Mesenchymal stem cell (in vitro differentiated cells and primary cell): ENCODE measurements around the gene CHORDC1.

Experiments
- DNase-seq: peaks from one replicate; pipeline ENCODE4 v3.0.0-alpha.2; 2013
- H2AFZ ChIP-seq: one replicate; pipeline ENCODE4 v1.6.1; 2013; ENCODE audit warnings: low read depth, mild to moderate bottlenecking, control low read depth, inconsistent platforms, low read length, moderate library complexity
- H2AK5ac ChIP-seq: 2 replicates; pipeline ENCODE4 v1.6.1; 2013; ENCODE audit warnings: low read length, moderate library complexity, mild to moderate bottlenecking, inconsistent platforms; ENCODE audit not compliant: severe bottlenecking
- H2BK120ac ChIP-seq: one replicate; pipeline ENCODE4 v1.6.1; 2013; ENCODE audit warnings: low read depth, mild to moderate bottlenecking, inconsistent platforms, low read length, moderate library complexity
- H2BK12ac ChIP-seq, 2 experiments: one replicate each; pipeline ENCODE4 v1.6.1; 2013; ENCODE audit warnings: inconsistent platforms in 2 of 2, low read length in 2 of 2, mild to moderate bottlenecking in 2 of 2, moderate library complexity in 2 of 2, control low read depth in 1 of 2
- H2BK15ac ChIP-seq: one replicate; pipeline ENCODE4 v1.6.1; 2013; ENCODE audit warnings: mild to moderate bottlenecking, low read depth, inconsistent platforms; ENCODE audit not compliant: poor library complexity, severe bottlenecking
- H2BK5ac ChIP-seq: 2 replicates; pipeline ENCODE4 v1.6.1; 2013; ENCODE audit warnings: low read depth, mild to moderate bottlenecking, low read length, control low read depth, inconsistent platforms; ENCODE audit not compliant: poor library complexity, severe bottlenecking
- H3K14ac ChIP-seq, 2 experiments: one replicate each; pipeline ENCODE4 v1.6.1; 2013; ENCODE audit warnings: inconsistent platforms in 2 of 2, low read length in 2 of 2, control low read depth in 1 of 2, mild to moderate bottlenecking in 1 of 2, moderate library complexity in 1 of 2
- H3K18ac ChIP-seq, 2 experiments: one replicate each; pipeline ENCODE4 v1.6.1; 2013; ENCODE audit warnings: inconsistent platforms in 2 of 2, low read length in 2 of 2, control low read depth in 1 of 2, low read depth in 1 of 2, mild to moderate bottlenecking in 1 of 2
- H3K23ac ChIP-seq, 2 experiments: one replicate each; pipeline ENCODE4 v1.6.1; 2013; ENCODE audit warnings: inconsistent platforms in 2 of 2, low read length in 2 of 2, mild to moderate bottlenecking in 2 of 2, moderate library complexity in 2 of 2, control low read depth in 1 of 2
- H3K27ac ChIP-seq: 2 replicates; pipeline ENCODE4 v1.5.1; 2013; ENCODE audit warnings: mild to moderate bottlenecking, moderate library complexity, low read length, control low read depth, inconsistent platforms; ENCODE audit not compliant: poor library complexity, severe bottlenecking
- H3K27me3 ChIP-seq, 2 experiments: 2 replicates each; pipeline versions ENCODE4 v1.6.1 to v1.7.0; 2013; ENCODE audit warnings: low read length in 2 of 2, mild to moderate bottlenecking in 2 of 2, moderate library complexity in 2 of 2, control low read depth in 1 of 2, inconsistent platforms in 1 of 2; ENCODE audit not compliant: control insufficient read depth in 1 of 2, insufficient read depth in 1 of 2
- H3K36me3 ChIP-seq, 2 experiments: 2 replicates each; pipeline versions ENCODE4 v1.6.1 to v1.7.0; 2013; ENCODE audit warnings: low read length in 2 of 2, control low read depth in 1 of 2, inconsistent platforms in 1 of 2, low read depth in 1 of 2, mild to moderate bottlenecking in 1 of 2; ENCODE audit not compliant: insufficient read depth in 2 of 2, control insufficient read depth in 1 of 2
- H3K4ac ChIP-seq, 2 experiments: one replicate each; pipeline ENCODE4 v1.6.1; 2013; ENCODE audit warnings: inconsistent platforms in 2 of 2, low read length in 2 of 2, mild to moderate bottlenecking in 2 of 2, moderate library complexity in 2 of 2, control low read depth in 1 of 2, low read depth in 1 of 2
- H3K4me1 ChIP-seq: 2 replicates; pipeline ENCODE4 v1.6.1; 2013; ENCODE audit warnings: low read depth, low read length, control low read depth; ENCODE audit not compliant: control insufficient read depth, insufficient read depth
- H3K4me2 ChIP-seq: 2 replicates; pipeline ENCODE4 v1.6.1; 2013; ENCODE audit warnings: low read length, mild to moderate bottlenecking, inconsistent platforms; ENCODE audit not compliant: poor library complexity, severe bottlenecking
- H3K4me3 ChIP-seq, 2 experiments: 2 replicates each; pipeline versions ENCODE4 v1.5.1 to v1.7.0; 2013; ENCODE audit warnings: low read length in 2 of 2, mild to moderate bottlenecking in 2 of 2, control low read depth in 1 of 2, low read depth in 1 of 2; ENCODE audit not compliant: insufficient read depth in 1 of 2
- H3K79me1 ChIP-seq: replicated peaks from 2 replicates; pipeline ENCODE4 v1.6.1; 2013; ENCODE audit warnings: mild to moderate bottlenecking, control low read depth, low read length, inconsistent platforms; ENCODE audit not compliant: poor library complexity, severe bottlenecking
- H3K9ac ChIP-seq: 2 replicates; pipeline ENCODE4 v1.7.0; 2013; ENCODE audit warnings: mild to moderate bottlenecking, low read length, moderate library complexity
- H3K9me3 ChIP-seq: 2 replicates; pipeline ENCODE4 v1.7.0; 2013; ENCODE audit warnings: mild to moderate bottlenecking, low read length; ENCODE audit not compliant: control insufficient read depth
- H4K8ac ChIP-seq: one replicate; pipeline ENCODE4 v1.6.1; 2013; ENCODE audit warnings: inconsistent platforms, mild to moderate bottlenecking, low read length, moderate library complexity
- H4K91ac ChIP-seq: one replicate; pipeline ENCODE4 v1.6.1; 2013; ENCODE audit warnings: mild to moderate bottlenecking, low read length, inconsistent platforms
- WGBS: methylation state at CpG from one replicate; pipeline ENCODE4 v1.1.7; 2013; ENCODE audit warnings: mixed read lengths; 5-methylcytosine and 5-hydroxymethylcytosine counted together

CHORDC1 gene

GRCh38 chr11:90187839-90188238, 35.0 kb downstream of the CHORDC1 start:
- no peak overlapping the region for H2BK15ac ChIP-seq

GRCh38 chr11:90179923-90180322, 42.9 kb downstream of the CHORDC1 start:
- H2AFZ ChIP-seq = no peak overlapping the region
- no peak overlapping the region for H2BK120ac ChIP-seq
- H2BK5ac ChIP-seq = no peak overlapping the region
- no peak overlapping the region for H2BK15ac ChIP-seq
- no peak overlapping the region for H4K8ac ChIP-seq
- H3K27me3 ChIP-seq = no peaks in the 10 kb centered on the region
- no peaks in the 10 kb centered on the region for H3K9me3 ChIP-seq
- no peak overlapping the region for H3K4me3 ChIP-seq
- WGBS = 100% methylated on average over 2 of the region's 2 CpGs
- H4K91ac ChIP-seq = no peak overlapping the region
- no peak overlapping the region for H2AK5ac ChIP-seq
- no peaks in the 10 kb centered on the region for H3K79me1 ChIP-seq
- no peak overlapping the region for H3K18ac ChIP-seq
- H3K27ac ChIP-seq = no peak overlapping the region
- DNase-seq = no peak
- H3K14ac ChIP-seq = no peak overlapping the region
- no peak overlapping the region for H3K9ac ChIP-seq
- no peak overlapping the region for H3K4me2 ChIP-seq
- no peak overlapping the region for H2BK12ac ChIP-seq
- no peak overlapping the region for H3K23ac ChIP-seq
- H3K4me1 ChIP-seq = peaks cover 1% of the 10 kb centered on the region
- H3K36me3 ChIP-seq = no peaks in the 10 kb centered on the region
- H3K4ac ChIP-seq = no peak overlapping the region

More at GRCh38 chr11:90187839-90188238, 35.0 kb downstream of the CHORDC1 start:
- 92% methylated on average over 2 of the region's 3 CpGs for WGBS
- Histone ChIP-seq H2BK5ac (no peak overlapping the region), H3K36me3 (peaks cover 0 to 5% of the 10 kb centered on the region in 2 experiments), H4K91ac (no peak overlapping the region), H3K9ac (no peak overlapping the region), H3K4me3 (no peak overlapping the region), H3K14ac (no peak overlapping the region), H3K4me2 (no peak overlapping the region), H2AK5ac (no peak overlapping the region), H3K23ac (no peak overlapping the region), H3K4ac (no peak overlapping the region), H3K27ac (no peak overlapping the region), H4K8ac (no peak overlapping the region), H2BK120ac (no peak overlapping the region), H3K79me1 (no peaks in the 10 kb centered on the region), H3K27me3 (no peaks in the 10 kb centered on the region), H2AFZ (no peak overlapping the region), H3K9me3 (no peaks in the 10 kb centered on the region), H3K18ac (no peak overlapping the region), H2BK12ac (no peak overlapping the region), H3K4me1 (no peaks in the 10 kb centered on the region)
- DNase-seq = no peak

- H4K91ac ChIP-seq = no peak overlapping the region
- H3K9me3 ChIP-seq = no peaks in the 10 kb centered on the region
- WGBS = no CpG with 5 or more reads among the region's 2 CpGs
- no peak overlapping the region for H3K14ac ChIP-seq
- H2AFZ ChIP-seq = no peak overlapping the region
- H3K23ac ChIP-seq = no peak overlapping the region
- no peaks in the 10 kb centered on the region for H3K36me3 ChIP-seq
- no peak overlapping the region for H3K27ac ChIP-seq
- H3K4me2 ChIP-seq = no peak overlapping the region
- no peaks in the 10 kb centered on the region for H3K79me1 ChIP-seq
- H3K4me1 ChIP-seq = peaks cover 1% of the 10 kb centered on the region
- no peak overlapping the region for H3K4me3 ChIP-seq
- H3K9ac ChIP-seq = no peak overlapping the region
- H2BK120ac ChIP-seq = no peak overlapping the region
- H2BK15ac ChIP-seq = no peak overlapping the region
- no peak overlapping the region for H4K8ac ChIP-seq
- no peaks in the 10 kb centered on the region for H3K27me3 ChIP-seq
- H3K4ac ChIP-seq = no peak overlapping the region
- no peak overlapping the region for H2BK12ac ChIP-seq
- no peak overlapping the region for H2BK5ac ChIP-seq
- no peak overlapping the region for H2AK5ac ChIP-seq
- no peak for DNase-seq
- no peak overlapping the region for H3K18ac ChIP-seq
Observed at GRCh38 chr11:90178751-90179150, 44.1 kb downstream of the CHORDC1 start.

- Histone ChIP-seq H2BK15ac (no peak overlapping the region), H3K27me3 (no peaks in the 10 kb centered on the region), H3K9ac (no peak overlapping the region), H3K18ac (no peak overlapping the region), H2AFZ (no peak overlapping the region), H3K4ac (no peak overlapping the region), H4K91ac (no peak overlapping the region), H3K79me1 (no peaks in the 10 kb centered on the region), H3K4me2 (no peak overlapping the region), H2BK12ac (no peak overlapping the region), H4K8ac (no peak overlapping the region), H2BK120ac (no peak overlapping the region), H2AK5ac (no peak overlapping the region), H3K4me3 (no peak overlapping the region), H3K4me1 (peaks cover 1% of the 10 kb centered on the region), H3K23ac (no peak overlapping the region), H3K27ac (no peak overlapping the region), H3K36me3 (no peaks in the 10 kb centered on the region), H3K9me3 (no peaks in the 10 kb centered on the region), H3K14ac (no peak overlapping the region), H2BK5ac (no peak overlapping the region)
- 100% methylated on average over 1 of the region's 1 CpG for WGBS
- DNase-seq = no peak
Observed at GRCh38 chr11:90176069-90176468, 46.8 kb downstream of the CHORDC1 start.
